ENCODE results near the gene ADM2. TPM values are rescaled to one million over a fixed set of nuclear protein-coding genes. Genes with fewer than 3 reads are reported as not detected.

The ADM2 gene
- total RNA-seq, 1 experiment from 2014 or later, result 11.9 TPM

DNA sequence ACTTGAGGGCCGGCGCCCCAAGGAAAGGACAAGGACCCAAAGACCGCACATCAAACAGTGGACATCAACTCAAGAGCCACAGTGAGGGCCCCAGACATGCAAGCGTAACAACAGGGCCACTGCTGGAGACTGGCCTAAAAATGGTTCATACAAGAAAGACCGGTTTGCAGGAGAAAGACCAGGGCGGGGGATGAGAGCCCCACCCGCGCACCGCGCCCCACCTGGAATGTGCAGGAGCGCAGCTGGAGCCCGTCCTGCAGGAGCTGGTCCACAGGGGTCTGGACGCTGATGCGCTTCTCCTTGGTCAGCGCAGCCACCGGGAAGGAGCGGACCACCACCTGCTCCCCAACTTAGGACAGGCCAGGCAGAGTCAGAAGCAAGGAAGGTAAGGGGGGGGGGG, 20.4 kb upstream of the ADM2 start:
- Histone ChIP-seq H3K9ac (ENCODE audit: extremely low read depth, insufficient read length, low read length) (no peak overlapping the region), H2BK15ac (ENCODE audit: low read depth, low read length) (no peak overlapping the region), H2AK5ac (ENCODE audit: insufficient read length, low read length) (no peak overlapping the region), H3K23ac (ENCODE audit: insufficient read length, low read depth, low read length) (no peak overlapping the region), H3K79me1 (ENCODE audit: insufficient read depth, low read depth, low read length, poor library complexity, severe bottlenecking) (no peaks in the 10 kb centered on the region), H2AFZ (ENCODE audit: low read length) (no peak overlapping the region), H3K27ac (ENCODE audit: insufficient read length, low read depth, low read length) (no peak overlapping the region), H3K23me2 (ENCODE audit: insufficient read length, low read depth, low read length, poor library complexity, severe bottlenecking) (no peaks in the 10 kb centered on the region), H4K91ac (ENCODE audit: insufficient read length, low read depth, low read length) (no peak overlapping the region), H3K27me3 (ENCODE audit: insufficient read depth, low read length) (no peaks in the 10 kb centered on the region), H3K9me3 (ENCODE audit: control insufficient read depth, low read depth, low read length) (no peaks in the 10 kb centered on the region), H4K20me1 (ENCODE audit: control insufficient read depth, insufficient read depth, insufficient read length) (peaks cover under 1% of the 10 kb centered on the region), H3T11ph (ENCODE audit: low read length) (no peak overlapping the region), H3K14ac (ENCODE audit: insufficient read depth, low read length) (no peak overlapping the region), H3K18ac (ENCODE audit: insufficient read length, low read depth, low read length) (no peak overlapping the region), H3K4me2 (ENCODE audit: insufficient read depth, insufficient read length, low read length) (no peak overlapping the region), H3K56ac (ENCODE audit: insufficient read length, low read depth, low read length) (no peak overlapping the region), H4K5ac (ENCODE audit: insufficient read length, low read depth, low read length) (no peak overlapping the region), H3K4me1 (ENCODE audit: insufficient read depth, low read length) (no peaks in the 10 kb centered on the region), H2BK120ac (ENCODE audit: low read depth, low read length, poor library complexity, severe bottlenecking) (no peak overlapping the region), H2BK5ac (ENCODE audit: insufficient read length, low read length) (no peak overlapping the region), H3K4ac (ENCODE audit: low read depth, low read length) (no peak overlapping the region), H2BK20ac (ENCODE audit: low read depth, low read length, poor library complexity, severe bottlenecking) (no peak overlapping the region), H4K8ac (replicated peaks; ENCODE audit: insufficient read length, low read depth, low read length) (no peak overlapping the region), H2BK12ac (ENCODE audit: insufficient read length, low read depth, low read length) (no peak overlapping the region), H3K79me2 (ENCODE audit: insufficient read depth, low read length) (no peaks in the 10 kb centered on the region)
- TF ChIP-seq, protein P1, sequence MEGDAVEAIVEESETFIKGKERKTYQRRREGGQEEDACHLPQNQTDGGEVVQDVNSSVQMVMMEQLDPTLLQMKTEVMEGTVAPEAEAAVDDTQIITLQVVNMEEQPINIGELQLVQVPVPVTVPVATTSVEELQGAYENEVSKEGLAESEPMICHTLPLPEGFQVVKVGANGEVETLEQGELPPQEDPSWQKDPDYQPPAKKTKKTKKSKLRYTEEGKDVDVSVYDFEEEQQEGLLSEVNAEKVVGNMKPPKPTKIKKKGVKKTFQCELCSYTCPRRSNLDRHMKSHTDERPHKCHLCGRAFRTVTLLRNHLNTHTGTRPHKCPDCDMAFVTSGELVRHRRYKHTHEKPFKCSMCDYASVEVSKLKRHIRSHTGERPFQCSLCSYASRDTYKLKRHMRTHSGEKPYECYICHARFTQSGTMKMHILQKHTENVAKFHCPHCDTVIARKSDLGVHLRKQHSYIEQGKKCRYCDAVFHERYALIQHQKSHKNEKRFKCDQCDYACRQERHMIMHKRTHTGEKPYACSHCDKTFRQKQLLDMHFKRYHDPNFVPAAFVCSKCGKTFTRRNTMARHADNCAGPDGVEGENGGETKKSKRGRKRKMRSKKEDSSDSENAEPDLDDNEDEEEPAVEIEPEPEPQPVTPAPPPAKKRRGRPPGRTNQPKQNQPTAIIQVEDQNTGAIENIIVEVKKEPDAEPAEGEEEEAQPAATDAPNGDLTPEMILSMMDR (conservative IDR thresholded peaks at IDR 0.05), result no peak
- Mint-ChIP-seq H3K9me3 (no peaks in the 10 kb centered on the region; a peak in 1 of 5 replicates), H3K4me3 (no peak overlapping the region), H3K4me1 (no peaks in the 10 kb centered on the region), H3K27me3 (ENCODE audit: low read depth) (no peaks in the 10 kb centered on the region), H3K36me3 (ENCODE audit: insufficient read depth in 1 of 3, low read depth in 3 of 3) (peaks cover 20 to 85% (median 79%) of the 10 kb centered on the region in 3 experiments), H3K27ac (no peak overlapping the region)
- no CpG with 5 or more reads among the region's 17 CpGs for WGBS (ENCODE audit: extremely low coverage, insufficient read length, low lambda C conversion rate)
- no peak for DNase-seq
